Heart right ventricle (tissue), 16 donors: ENCODE measurements around the gene YRDC. TPM values are rescaled to one million over a fixed set of nuclear protein-coding genes. Genes with fewer than 3 reads are reported as not detected.

Experiments used
- ATAC-seq, 8 donors: fragments of 200-7000 bp; cut with Tn5 transposase; one replicate each; pipeline ENCODE4 v1.9.1; 2020; ENCODE audit warnings: mild to moderate bottlenecking in 8 of 8, moderate library complexity in 8 of 8, moderate number of reproducible peaks in 1 of 8
- DNase-seq, 2 donors: peaks; one replicate each; pipeline ENCODE4 v3.0.0-alpha.2; 2020
- H3K27ac ChIP-seq, 10 donors: fragments of 200-600 bp; sonication (generic) in 2 of 10; one replicate each; pipeline versions ENCODE4 v1.5.0 to v1.8.0; 2020 to 2022; ENCODE audit warnings: mild to moderate bottlenecking in 3 of 10
- H3K27me3 ChIP-seq, 7 donors: fragments of 200-600 bp; one replicate each; pipeline ENCODE4 v1.8.0; 2021 to 2022; ENCODE audit warnings: mild to moderate bottlenecking in 2 of 7
- H3K36me3 ChIP-seq, 9 donors: fragments of 200-600 bp; sonication (generic) in 1 of 9; one replicate each; pipeline versions ENCODE4 v1.5.0 to v1.8.0; 2020 to 2022; ENCODE audit warnings: mild to moderate bottlenecking in 2 of 9
- H3K4me1 ChIP-seq, 9 donors: fragments of 200-600 bp; sonication (generic) in 1 of 9; one replicate each; pipeline versions ENCODE4 v1.5.0 to v1.8.0; 2020 to 2022; ENCODE audit warnings: mild to moderate bottlenecking in 4 of 9
- H3K4me3 ChIP-seq, 10 donors: fragments of 200-600 bp; sonication (generic) in 2 of 10; one replicate each; pipeline versions ENCODE4 v1.5.0 to v1.8.0; 2020 to 2022; ENCODE audit warnings: mild to moderate bottlenecking in 7 of 10, moderate library complexity in 2 of 10
- H3K9me3 ChIP-seq, 11 donors: fragments of 200-600 bp in 10 of 11; sonication (generic) in 2 of 11; one replicate each; pipeline versions ENCODE4 v1.5.0 to v1.8.0; 2013 to 2022; ENCODE audit warnings: mild to moderate bottlenecking in 2 of 11, control low read depth in 1 of 11, moderate library complexity in 1 of 11
- CTCF ChIP-seq, 9 donors: fragments of 200-600 bp; sonication (generic) in 2 of 9; IDR thresholded peaks; one replicate each; pipeline versions ENCODE4 v1.5.0 to v1.8.0; 2021 to 2022; ENCODE audit warnings: antibody characterized with exemption in 9 of 9, mild to moderate bottlenecking in 5 of 9, moderate library complexity in 1 of 9
- WGBS, 2 donors: extraction: QIAGEN DNeasy Blood & Tissue Kit; methylation state at CpG; one replicate each; pipeline ENCODE4 v1.1.7; 2013; ENCODE audit warnings: inconsistent platforms in 1 of 2; 5-methylcytosine and 5-hydroxymethylcytosine counted together
- intact Hi-C, 10 donors: fragments of 100-400 bp; cut with DNase I; formaldehyde crosslinking; loops; one replicate each; pipeline versions ENCODE4 v1.11.1 to v1.14.2; 2022
- long read RNA-seq, 3 donors: library from polyadenylated mRNA; unstranded; transcript quantifications; one replicate each; pipeline ENCODE4 v2.0.0, GENCODE V29; 2020 to 2021
- polyA plus RNA-seq, 2 donors: library from polyadenylated mRNA; stranded (reverse); fragments of 200-250 nt; gene quantifications; one replicate each; pipeline ENCODE4 v1.2.3, GENCODE V29; 2013
- total RNA-seq, 10 donors: library from RNA; stranded (reverse); fragmentation: NEBNext Ultra II Directional in 3 of 10; extraction: Animal tissue kit (Norgen Biotek cat#: 25700) in 3 of 10; gene quantifications; one replicate each; pipeline versions ENCODE4 v1.2.1 to v1.2.4, GENCODE V29; 2021 to 2023
- donor health status: Arrhythmogenic right ventricular cardiomyopathy.
- donor health status: ischemic (EF 13 %, LVEDD 7.1; RV severe dilation, severe dysfunction).
- donor health status: healthy with polysubstance abuse.
- donor health status: DM: no; HTN: yes; CAD: no.
- donor health status: DM: no; HTN: no; CAD: no.
- donor health status: ischemic (EF 25% LVEDD 6.9; RV normal size, moderate dysfunction).
- donor health status: ischemic (EF 25% LVEDD 5.7; RV mildly dilated, moderate dysfunction).
- donor health status: healthy.
- donor health status: DM: yes; HTN: yes; CAD: no.
- donor health status: Ischemic cardiomyopathy.
- donor health status: ischemic (EF 35%, LVEDD 5.7; RV mildly dilated, moderate dysfunction).
- donor health status: nonischemic (EF 11% LVEDD 7.7; RV severe dilation, severe dysfunction).
- donor health status: DM: yes; HTN: yes; CAD: no.
- donor health status: PGD.
- donor health status: ischemic (EF 29% LVEDD 5.4; RV normal size, mild dysfunction).
- donor health status: nonischemic (EF 23%, LVEDD 6.1; RV moderate dilation, normal function).

Gene YRDC
- total RNA-seq (1 to 10 TPM; 3.3 to 9.1 (median 5.5) TPM), polyA plus RNA-seq (10 to 100 TPM in 1 of 2 donors, 1 to 10 TPM in 1; 4.3 to 15.9 TPM)
- long read RNA-seq, donor 1, transcript YRDC-201 (5 exons, 1,826 nt) = major isoform, 17 of 18 reads
- long read RNA-seq, donor 1, partial matches to known transcripts = 1 of 18 reads
- long read RNA-seq, donor 1, other reads (novel, unspliced or antisense) = 0 of 18 reads
- long read RNA-seq, donor 2, transcript YRDC-201 (5 exons, 1,826 nt) = major isoform, 13 of 14 reads
- long read RNA-seq, donor 2, partial matches to known transcripts = 1 of 14 reads
- long read RNA-seq, donor 2, other reads (novel, unspliced or antisense) = 0 of 14 reads
- long read RNA-seq, donor 3 = 0 reads

DNA sequence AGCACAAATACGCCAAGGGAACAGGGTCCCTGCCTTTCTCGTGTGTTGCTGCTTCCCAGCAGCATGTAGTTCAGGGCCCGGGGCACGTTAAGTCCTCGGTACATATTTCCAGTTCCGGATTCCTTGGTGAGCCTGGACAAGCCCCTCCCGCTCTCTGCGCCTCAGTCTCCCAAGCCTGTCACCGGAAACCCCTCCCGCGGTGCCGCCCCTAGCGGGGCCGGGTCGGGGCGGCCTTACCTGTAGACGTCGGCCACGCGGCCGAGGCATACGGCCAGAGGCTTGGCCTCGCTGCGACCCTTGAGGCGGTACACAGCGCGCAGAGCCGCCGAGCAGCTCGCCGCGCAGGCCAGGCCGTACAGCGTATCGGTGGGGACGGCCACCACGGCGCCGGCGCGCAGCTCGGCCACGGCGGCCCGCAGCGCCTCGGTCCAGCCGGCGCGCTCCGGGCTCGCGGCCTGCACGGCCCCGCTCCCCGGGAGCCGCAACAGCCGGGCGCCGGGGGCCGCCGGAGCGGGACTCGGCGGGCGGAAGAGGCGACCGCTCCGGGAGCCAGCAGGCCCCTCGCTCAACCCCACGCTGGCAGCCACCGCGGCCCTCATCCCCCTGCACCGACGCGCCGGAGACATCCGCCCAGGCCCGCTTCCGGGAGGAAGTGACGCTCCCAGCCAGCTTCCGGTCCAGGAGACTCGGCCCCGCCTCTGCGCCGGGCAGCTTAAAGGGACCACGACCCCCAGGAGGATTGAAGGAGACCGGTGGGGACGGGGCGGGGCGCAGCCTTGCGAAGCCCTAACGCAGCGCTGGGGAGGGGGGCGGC is at the start of gene YRDC, which contains the start of gene C1orf122:
Gene YRDC, minus strand, starts transcription at position 654 of the 814 bp plus-strand sequence. Its CDS starts 28 bp downstream, at position 626.
Gene C1orf122, plus strand, starts transcription at position 236 of the 814 bp plus-strand sequence. CDS start 615 bp downstream, outside the sequence.
- Histone ChIP-seq H3K4me1 (peaks cover 7 to 45% (median 21%) of the 10 kb centered on the region in 9 donors), H3K36me3 (peaks cover 0 to 59% (median 36%) of the 10 kb centered on the region in 9 donors), H3K27ac (peak within 1 kb of the TSS; percentile 76 to 99 (median 96)), H3K9me3 (no peaks in the 10 kb centered on the region), H3K4me3 (peak within 1 kb of the TSS; percentile 79 to 98 (median 87)), H3K27me3 (no peaks in the 10 kb centered on the region)
- ATAC-seq (peak; percentile 95 to 98 (median 96)), DNase-seq (peak; percentile 95 to 96)
- no peak for TF ChIP-seq CTCF (IDR thresholded peaks at IDR 0.05)
- intact Hi-C loops = loop anchor here in 6 of 10 donors (2.0 to 10.0 kb wide), 5 partner anchors 51 to 120 kb away; partner anchors contain the start of genes CDCA8 (in 4 of the 6) and MTF1 (in 1 of the 6)
- WGBS, 2 donors = 0% methylated on average over 75 to 94 of the region's 95 CpGs

DNA sequence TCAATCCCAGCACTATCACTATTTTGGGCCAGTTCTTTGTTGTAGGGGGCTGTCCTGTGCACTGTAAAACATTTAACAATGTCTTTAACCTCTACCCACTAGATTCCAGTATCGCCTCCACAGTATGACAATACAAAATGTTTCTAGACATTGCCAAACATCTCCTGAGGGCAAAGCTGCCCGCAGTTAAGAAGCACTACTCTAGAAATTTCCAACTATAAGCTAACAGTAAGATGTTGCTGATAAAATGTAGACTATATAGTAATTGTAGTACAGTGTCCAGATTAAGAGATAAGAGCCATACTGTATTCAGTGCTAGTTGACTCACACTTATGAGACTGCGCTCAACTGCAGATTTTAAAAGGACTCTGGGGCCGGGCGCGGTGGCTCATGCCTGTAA is 46.4 kb upstream of the YRDC start:
- DNase-seq = no peak
- peaks cover 0 to 48% (median 7%) of the 10 kb centered on the region in 9 donors for H3K36me3 ChIP-seq
- H3K4me1 ChIP-seq = peaks cover 0 to 96% (median 68%) of the 10 kb centered on the region in 9 donors
- TF ChIP-seq CTCF (IDR thresholded peaks at IDR 0.05) = no peak
- ATAC-seq = no peak
- 96 to 97% methylated on average over 6 of the region's 6 CpGs for WGBS, 2 donors
- H3K27me3 ChIP-seq = no peaks in the 10 kb centered on the region
- no peak overlapping the region for H3K27ac ChIP-seq
- no peak overlapping the region for H3K4me3 ChIP-seq
- intact Hi-C loops = no loop called here
- H3K9me3 ChIP-seq = no peaks in the 10 kb centered on the region

DNA sequence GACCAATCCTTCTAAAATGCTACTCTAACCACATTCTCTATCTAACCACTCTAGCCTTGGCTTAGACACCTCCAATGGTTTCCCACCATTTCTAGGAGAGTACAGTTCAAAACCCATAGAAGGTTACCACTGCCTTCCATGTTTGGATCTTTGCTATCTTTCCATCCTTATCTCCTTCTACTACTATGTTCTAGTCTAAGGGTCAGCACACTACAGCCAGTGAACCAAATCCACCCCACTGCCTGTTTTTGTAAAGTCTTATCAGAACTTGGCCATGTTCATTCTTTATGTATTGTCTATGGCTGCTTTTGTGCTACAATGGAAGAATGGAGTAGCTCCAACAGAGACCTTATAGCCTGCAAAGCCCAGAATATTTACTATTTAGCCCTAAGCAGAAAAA is 45.1 kb upstream of the YRDC start:
- no peak for ATAC-seq
- Histone ChIP-seq H3K4me3 (no peak overlapping the region), H3K27ac (peak overlapping the region in 1 of 10 donors; percentile 75), H3K27me3 (no peaks in the 10 kb centered on the region), H3K36me3 (peaks cover 0 to 54% (median 7%) of the 10 kb centered on the region in 9 donors), H3K4me1 (peaks cover 0 to 99% (median 60%) of the 10 kb centered on the region in 9 donors), H3K9me3 (no peaks in the 10 kb centered on the region)
- no peak for TF ChIP-seq CTCF (IDR thresholded peaks at IDR 0.05)
- no peak for DNase-seq
- intact Hi-C loops = no loop called here

GRCh38 chr1:37851782-37852210 is 43.8 kb upstream of the YRDC start:
- WGBS, 2 donors = 81% methylated on average over 2 of the region's 2 CpGs
- no peak for TF ChIP-seq CTCF (IDR thresholded peaks at IDR 0.05)
- Histone ChIP-seq H3K27me3 (no peaks in the 10 kb centered on the region), H3K27ac (peak overlapping the region in 1 of 10 donors; percentile 75), H3K4me1 (peaks cover 0 to 96% (median 50%) of the 10 kb centered on the region in 9 donors), H3K9me3 (no peaks in the 10 kb centered on the region), H3K36me3 (peaks cover 0 to 53% (median 3%) of the 10 kb centered on the region in 9 donors), H3K4me3 (no peak overlapping the region)
- peak in 3 of 8 donors; percentile 16 to 50 (median 35) for ATAC-seq
- intact Hi-C loops = no loop called here
- no peak for DNase-seq
